CD14-positive monocyte (primary cell): ENCODE measurements around the gene SRXN1. TPM values are rescaled to one million over a fixed set of nuclear protein-coding genes. Genes with fewer than 3 reads are reported as not detected.
A peak's percentile ranks its signal among the peaks of the same experiment; 100 is the strongest.

Experiments used
- DNase-seq, 3 donors: peaks; one replicate each; pipeline ENCODE4 v3.0.0-alpha.2; 2011 to 2022
- H2AFZ ChIP-seq: 2 replicates; pipeline ENCODE4 v1.6.0; 2012; ENCODE audit warnings: mild to moderate bottlenecking, low read depth, low read length, inconsistent platforms; ENCODE audit not compliant: insufficient read depth, poor library complexity, severe bottlenecking
- H3K27ac ChIP-seq, 2 donors: 1 replicate in 1 of 2; 2 replicates in 1 of 2; pipeline ENCODE4 v1.5.1; 2012 to 2013; ENCODE audit warnings: low read length in 2 of 2, control low read depth in 1 of 2, inconsistent platforms in 1 of 2, low read depth in 1 of 2, mild to moderate bottlenecking in 1 of 2
- H3K27me3 ChIP-seq, 2 donors: one replicate each; pipeline versions ENCODE4 v1.6.0 to v1.6.1; 2011 to 2013; ENCODE audit warnings: low read length in 2 of 2; ENCODE audit not compliant: control insufficient read depth in 2 of 2, insufficient read depth in 2 of 2
- H3K36me3 ChIP-seq, 2 donors: replicated peaks in 1 of 2; 1 replicate in 1 of 2; 2 replicates in 1 of 2; pipeline versions ENCODE4 v1.5.1 to v1.6.1; 2012 to 2013; ENCODE audit warnings: low read length in 2 of 2, control low read depth in 1 of 2, inconsistent platforms in 1 of 2, mild to moderate bottlenecking in 1 of 2; ENCODE audit not compliant: insufficient read depth in 2 of 2, control insufficient read depth in 1 of 2
- H3K4me1 ChIP-seq, 2 donors: 1 replicate in 1 of 2; 2 replicates in 1 of 2; pipeline versions ENCODE4 v1.5.1 to v1.6.1; 2012 to 2013; ENCODE audit warnings: low read length in 2 of 2, control low read depth in 1 of 2, inconsistent platforms in 1 of 2, mild to moderate bottlenecking in 1 of 2, moderate library complexity in 1 of 2; ENCODE audit not compliant: insufficient read depth in 2 of 2, control insufficient read depth in 1 of 2
- H3K4me2 ChIP-seq: replicated peaks from 2 replicates; pipeline ENCODE3; 2012; ENCODE audit warnings: low read length, moderate library complexity, mild to moderate bottlenecking; ENCODE audit not compliant: poor library complexity, severe bottlenecking; ENCODE audit errors: extremely low read depth
- H3K4me3 ChIP-seq, 3 experiments: fragments of 200-600 bp in 1 of 3; sonication (generic) in 1 of 3; replicated peaks in 1 of 3; 1 replicate in 2 of 3; 2 replicates in 1 of 3; pipeline ENCODE4 v1.5.1; 2011 to 2013; ENCODE audit warnings: low read length in 3 of 3, mild to moderate bottlenecking in 3 of 3, control low read depth in 2 of 3, low read depth in 2 of 3, inconsistent platforms in 1 of 3, moderate library complexity in 1 of 3
- H3K79me2 ChIP-seq: 2 replicates; pipeline ENCODE4 v1.6.0; 2012; ENCODE audit warnings: mild to moderate bottlenecking, control low read depth, inconsistent platforms, low read length, moderate library complexity; ENCODE audit not compliant: insufficient read depth
- H3K9ac ChIP-seq: 2 replicates; pipeline ENCODE4 v1.6.0; 2017; ENCODE audit warnings: low read length, mild to moderate bottlenecking; ENCODE audit not compliant: insufficient read depth, poor library complexity, severe bottlenecking
- H3K9me3 ChIP-seq, 2 donors: replicated peaks in 1 of 2; 1 replicate in 1 of 2; 2 replicates in 1 of 2; pipeline versions ENCODE4 v1.5.1 to v1.6.1; 2012 to 2013; ENCODE audit warnings: low read length in 2 of 2, control low read depth in 1 of 2; ENCODE audit not compliant: control insufficient read depth in 1 of 2, insufficient read depth in 1 of 2
- H4K20me1 ChIP-seq: 2 replicates; pipeline ENCODE4 v1.6.0; 2012; ENCODE audit warnings: mild to moderate bottlenecking, low read length, control low read depth, moderate library complexity; ENCODE audit not compliant: insufficient read depth
- H3K27ac Mint-ChIP-seq, 7 donors: one replicate each; pipeline ENCODE4 v1.8.0; 2020; ENCODE audit warnings: mild to moderate bottlenecking in 7 of 7, mixed read lengths in 7 of 7, moderate library complexity in 6 of 7, inconsistent platforms in 2 of 7
- H3K27me3 Mint-ChIP-seq, 3 donors: one replicate each; pipeline ENCODE4 v1.8.0; 2021 to 2022; ENCODE audit warnings: low read depth in 3 of 3, mild to moderate bottlenecking in 3 of 3, mixed read lengths in 3 of 3, moderate library complexity in 3 of 3, inconsistent platforms in 1 of 3
- H3K36me3 Mint-ChIP-seq, 2 donors: one replicate each; pipeline ENCODE4 v1.8.0; 2020; ENCODE audit warnings: mixed read lengths in 2 of 2, inconsistent platforms in 1 of 2, mild to moderate bottlenecking in 1 of 2
- H3K4me1 Mint-ChIP-seq: one replicate; pipeline ENCODE4 v1.8.0; 2020; ENCODE audit warnings: mild to moderate bottlenecking, mixed read lengths
- H3K4me3 Mint-ChIP-seq, 2 donors: one replicate each; pipeline ENCODE4 v1.8.0; 2020; ENCODE audit warnings: mild to moderate bottlenecking in 2 of 2, mixed read lengths in 2 of 2, moderate library complexity in 1 of 2
- H3K9me3 Mint-ChIP-seq, 7 donors: one replicate each; pipeline ENCODE4 v1.8.0; 2020 to 2022; ENCODE audit warnings: mixed read lengths in 7 of 7, mild to moderate bottlenecking in 6 of 7, moderate library complexity in 6 of 7, inconsistent platforms in 2 of 7
- CTCF ChIP-seq: fragments of 200-600 bp; IDR thresholded peaks from one replicate; pipeline ENCODE4 v1.8.0; 2022; ENCODE audit warnings: antibody characterized with exemption, mild to moderate bottlenecking
- WGBS: methylation state at CpG from one replicate; pipeline ENCODE4 v1.1.5; 2013; ENCODE audit warnings: missing lambda C conversion rate; ENCODE audit not compliant: insufficient coverage; 5-methylcytosine and 5-hydroxymethylcytosine counted together
- intact Hi-C, 2 donors: fragments of 100-400 bp; cut with micrococcal nuclease; formaldehyde crosslinking; loops; one replicate each; pipeline versions ENCODE4 v1.15.0 to v1.15.1; 2023
- polyA plus RNA-seq, 3 donors: library from polyadenylated mRNA; depleted of rRNA in 1 of 3; unstranded in 2 of 3; stranded (reverse) in 1 of 3; fragments of 300-500 nt in 2 of 3; fragments of >200 nt in 1 of 3; fragmentation: Illumina TruSeq in 2 of 3; gene quantifications; 1 replicate in 2 of 3; 2 replicates in 1 of 3; pipeline ENCODE4 v1.2.3, GENCODE V29; 2012 to 2021

Gene SRXN1
- polyA plus RNA-seq, 3 donors: 33.5 to 62.4 (median 56.6) TPM

GRCh38 chr20:641516-641875 lies 11.5 kb downstream of the SRXN1 start:
- Histone ChIP-seq H3K9me3 (no peaks in the 10 kb centered on the region), H3K27me3 (peaks cover 3 to 15% of the 10 kb centered on the region in 2 donors), H4K20me1 (peaks cover 21% of the 10 kb centered on the region), H3K36me3 (no peaks in the 10 kb centered on the region), H3K79me2 (no peaks in the 10 kb centered on the region), H3K4me3 (no peak overlapping the region), H3K27ac (no peak overlapping the region), H3K4me2 (no peak overlapping the region), H2AFZ (no peak overlapping the region), H3K9ac (no peak overlapping the region), H3K4me1 (peaks cover 7 to 8% of the 10 kb centered on the region in 2 donors)
- TF ChIP-seq CTCF: no peak
- peaks cover 11% of the 10 kb centered on the region for H3K4me1 Mint-ChIP-seq
- DNase-seq: no peak
- H3K9me3 Mint-ChIP-seq: peaks cover 0 to 9% (median 0%) of the 10 kb centered on the region in 7 donors
- H3K27me3 Mint-ChIP-seq: peaks cover 16 to 37% (median 26%) of the 10 kb centered on the region in 3 donors
- H3K4me3 Mint-ChIP-seq: peak overlapping the region in 1 of 2 donors; percentile 41
- H3K36me3 Mint-ChIP-seq: peaks cover 2 to 5% of the 10 kb centered on the region in 2 donors
- WGBS: 88% methylated on average over 5 of the region's 12 CpGs
- intact Hi-C loops: loop anchor here in 1 of 2 donors (5.0 kb wide), 1 partner anchor 79 kb away; no protein-coding TSS in a partner anchor
- peak overlapping the region in 1 of 7 donors; percentile 36 for H3K27ac Mint-ChIP-seq

- H3K4me3 Mint-ChIP-seq: peak overlapping the region in 1 of 2 donors; percentile 41
Measured at GRCh38 chr20:640674-641515, 12.1 kb downstream of the SRXN1 start.

More at GRCh38 chr20:640674-641515, 12.1 kb downstream of the SRXN1 start:
- Histone ChIP-seq H3K4me2 (no peak overlapping the region), H3K4me3 (no peak overlapping the region), H3K9me3 (no peaks in the 10 kb centered on the region), H4K20me1 (peaks cover 15% of the 10 kb centered on the region), H2AFZ (no peak overlapping the region), H3K79me2 (no peaks in the 10 kb centered on the region), H3K36me3 (no peaks in the 10 kb centered on the region), H3K27me3 (peaks cover 3 to 15% of the 10 kb centered on the region in 2 donors), H3K9ac (no peak overlapping the region), H3K4me1 (peaks cover 5 to 7% of the 10 kb centered on the region in 2 donors), H3K27ac (no peak overlapping the region)
- Mint-ChIP-seq H3K27ac (peak overlapping the region in 1 of 7 donors; percentile 36), H3K4me1 (peaks cover 7% of the 10 kb centered on the region), H3K9me3 (peaks cover 0 to 9% (median 0%) of the 10 kb centered on the region in 7 donors), H3K27me3 (peaks cover 16 to 37% (median 30%) of the 10 kb centered on the region in 3 donors), H3K36me3 (peaks cover 2 to 5% of the 10 kb centered on the region in 2 donors)
- WGBS: 91% methylated on average over 5 of the region's 11 CpGs
- intact Hi-C loops: loop anchor here in 1 of 2 donors (5.0 kb wide), 1 partner anchor 79 kb away; no protein-coding TSS in a partner anchor
- no peak for TF ChIP-seq CTCF
- DNase-seq: no peak
